Right lobe of liver (tissue), 6 donors: ENCODE data around the gene LAPTM5. TPM values are rescaled to one million over a fixed set of nuclear protein-coding genes. Genes with fewer than 3 reads are reported as not detected.

Experiments used
- ATAC-seq, 4 donors: fragments of 200-7000 bp; cut with Tn5 transposase; one replicate each; pipeline ENCODE4 v1.9.1; 2020; ENCODE audit warnings: mild to moderate bottlenecking in 4 of 4, moderate library complexity in 4 of 4
- DNase-seq, 3 donors: peaks; one replicate each; pipeline ENCODE4 v3.0.0-alpha.2; 2020
- H3K27ac ChIP-seq, 3 donors: fragments of 200-600 bp; one replicate each; pipeline ENCODE4 v1.8.0; 2022
- H3K27me3 ChIP-seq, 2 donors: fragments of 200-600 bp; one replicate each; pipeline ENCODE4 v1.8.0; 2022
- H3K36me3 ChIP-seq, 4 donors: fragments of 200-600 bp; sonication (generic) in 1 of 4; one replicate each; pipeline versions ENCODE4 v1.5.1 to v1.8.0; 2017 to 2022; ENCODE audit warnings: control low read depth in 1 of 4
- H3K4me1 ChIP-seq, 4 donors: fragments of 200-600 bp; sonication (generic) in 1 of 4; one replicate each; pipeline versions ENCODE4 v1.5.1 to v1.8.0; 2017 to 2022; ENCODE audit warnings: control low read depth in 1 of 4
- H3K4me3 ChIP-seq, 3 donors: fragments of 200-600 bp; one replicate each; pipeline ENCODE4 v1.8.0; 2022
- H3K9me3 ChIP-seq, 4 donors: fragments of 200-600 bp; sonication (generic) in 1 of 4; one replicate each; pipeline versions ENCODE4 v1.5.1 to v1.8.0; 2017 to 2022; ENCODE audit warnings: control low read depth in 1 of 4
- POLR2A ChIP-seq: fragments of 450-650 bp; IDR thresholded peaks from one replicate; pipeline ENCODE4 v1.6.1; 2017; ENCODE audit warnings: antibody characterized with exemption, mild to moderate bottlenecking
- WGBS: methylation state at CpG from one replicate; pipeline ENCODE4 v1.1.6; 2018; ENCODE audit warnings: low coverage, low lambda C conversion rate; ENCODE audit not compliant: insufficient coverage; ENCODE audit errors: missing lambda C conversion rate; 5-methylcytosine and 5-hydroxymethylcytosine counted together
- intact Hi-C, 2 donors: fragments of 100-400 bp; cut with DNase I; formaldehyde crosslinking; loops; one replicate each; pipeline versions ENCODE4 v1.11.2 to v1.14.1; 2022
- total RNA-seq, 6 experiments: library from RNA; depleted of rRNA in 2 of 6; stranded (reverse); fragments of >200 nt in 2 of 6; fragmentation: NEBNext Ultra II Directional in 3 of 6; extraction: Animal tissue kit (Norgen Biotek cat#: 25700) in 3 of 6; gene quantifications; one replicate each; pipeline versions ENCODE4 v1.1.0 to v1.2.4, GENCODE V29; 2016 to 2023
- TF ChIP-seq, protein P1 (sequence below), 4 donors: fragments of 200-600 bp in 3 of 4; fragments of 450-650 bp in 1 of 4; IDR thresholded peaks; one replicate each; pipeline versions ENCODE4 v1.5.1 to v1.8.0; 2016 to 2022; ENCODE audit warnings: antibody characterized with exemption in 4 of 4, mild to moderate bottlenecking in 2 of 4
- donor health status: DM: no; HTN: yes; CAD: no.
- donor health status: DM: no; HTN: no; CAD: no.
- donor health status: DM: no; HTN: no; CAD: no.
- donor health status: DM: no; HTN: yes; CAD: no.
- donor health status: DM: no; HTN: yes; CAD: no.

LAPTM5 gene
- total RNA-seq, 6 experiments from 2014 or later: 21.2 to 81.0 (median 29.8) TPM

DNA sequence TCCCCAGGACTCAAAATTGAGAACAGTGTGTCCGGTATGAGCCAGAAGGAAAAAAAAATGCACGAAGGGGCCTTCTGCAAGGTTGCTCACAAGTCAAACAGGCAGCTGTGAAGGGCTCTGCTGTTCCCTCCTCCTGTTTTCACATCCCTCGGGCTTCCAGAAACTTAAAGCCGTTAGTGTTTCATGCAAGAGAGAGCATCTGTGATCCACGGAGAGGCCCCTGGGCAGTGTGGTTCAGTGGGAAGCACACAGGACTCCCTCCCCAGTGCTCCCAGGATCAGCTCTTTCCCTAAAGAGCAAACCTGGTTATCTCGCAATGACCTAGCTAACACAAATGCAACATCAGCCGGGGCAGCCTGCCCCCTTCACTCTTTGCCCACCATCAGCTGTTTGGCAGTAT lies 31.3 kb downstream of the LAPTM5 start:
- peaks cover 0 to 2% (median 0%) of the 10 kb centered on the region in 4 donors for H3K36me3 ChIP-seq
- TF ChIP-seq, protein P1, sequence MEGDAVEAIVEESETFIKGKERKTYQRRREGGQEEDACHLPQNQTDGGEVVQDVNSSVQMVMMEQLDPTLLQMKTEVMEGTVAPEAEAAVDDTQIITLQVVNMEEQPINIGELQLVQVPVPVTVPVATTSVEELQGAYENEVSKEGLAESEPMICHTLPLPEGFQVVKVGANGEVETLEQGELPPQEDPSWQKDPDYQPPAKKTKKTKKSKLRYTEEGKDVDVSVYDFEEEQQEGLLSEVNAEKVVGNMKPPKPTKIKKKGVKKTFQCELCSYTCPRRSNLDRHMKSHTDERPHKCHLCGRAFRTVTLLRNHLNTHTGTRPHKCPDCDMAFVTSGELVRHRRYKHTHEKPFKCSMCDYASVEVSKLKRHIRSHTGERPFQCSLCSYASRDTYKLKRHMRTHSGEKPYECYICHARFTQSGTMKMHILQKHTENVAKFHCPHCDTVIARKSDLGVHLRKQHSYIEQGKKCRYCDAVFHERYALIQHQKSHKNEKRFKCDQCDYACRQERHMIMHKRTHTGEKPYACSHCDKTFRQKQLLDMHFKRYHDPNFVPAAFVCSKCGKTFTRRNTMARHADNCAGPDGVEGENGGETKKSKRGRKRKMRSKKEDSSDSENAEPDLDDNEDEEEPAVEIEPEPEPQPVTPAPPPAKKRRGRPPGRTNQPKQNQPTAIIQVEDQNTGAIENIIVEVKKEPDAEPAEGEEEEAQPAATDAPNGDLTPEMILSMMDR (IDR thresholded peaks at IDR 0.05): no peak
- no peak for TF ChIP-seq POLR2A
- H3K4me3 ChIP-seq: no peak overlapping the region
- H3K4me1 ChIP-seq: no peaks in the 10 kb centered on the region
- ATAC-seq (no peak), DNase-seq (no peak)
- H3K9me3 ChIP-seq: no peaks in the 10 kb centered on the region
- H3K27ac ChIP-seq: no peak overlapping the region
- no peaks in the 10 kb centered on the region for H3K27me3 ChIP-seq
- WGBS: 77% methylated on average over 7 of the region's 7 CpGs
- intact Hi-C loops: loop anchor here in 1 of 2 donors (10.0 kb wide), 1 partner anchor 189 kb away; no protein-coding TSS in a partner anchor

- H3K36me3 ChIP-seq: peaks cover 0 to 2% (median 0%) of the 10 kb centered on the region in 4 donors
Observed at GRCh38 chr1:30725450-30726095, 32.0 kb downstream of the LAPTM5 start.

GRCh38 chr1:30724655-30725421 lies 32.7 kb downstream of the LAPTM5 start:
- intact Hi-C loops: loop anchor here (5.0 to 10.0 kb wide), 2 partner anchors 52 to 190 kb away; no protein-coding TSS in a partner anchor
- no peak overlapping the region for H3K27ac ChIP-seq
- WGBS: 84% methylated on average over 3 of the region's 5 CpGs
- no peaks in the 10 kb centered on the region for H3K4me1 ChIP-seq
- TF ChIP-seq, protein P1 (IDR thresholded peaks at IDR 0.05): no peak
- TF ChIP-seq POLR2A: no peak
- no peak overlapping the region for H3K4me3 ChIP-seq
- DNase-seq (no peak), ATAC-seq (no peak)
- no peaks in the 10 kb centered on the region for H3K27me3 ChIP-seq
- no peaks in the 10 kb centered on the region for H3K9me3 ChIP-seq
- peaks cover 0 to 2% (median 0%) of the 10 kb centered on the region in 4 donors for H3K36me3 ChIP-seq

More at GRCh38 chr1:30725450-30726095, 32.0 kb downstream of the LAPTM5 start:
- intact Hi-C loops: loop anchor here in 1 of 2 donors (10.0 kb wide), 1 partner anchor 189 kb away; no protein-coding TSS in a partner anchor
- TF ChIP-seq, protein P1 (IDR thresholded peaks at IDR 0.05): no peak
- no peak for TF ChIP-seq POLR2A
- Histone ChIP-seq H3K9me3 (no peaks in the 10 kb centered on the region), H3K27ac (no peak overlapping the region), H3K4me3 (no peak overlapping the region), H3K27me3 (no peaks in the 10 kb centered on the region), H3K4me1 (no peaks in the 10 kb centered on the region)
- no peak for ATAC-seq
- 81% methylated on average over 13 of the region's 17 CpGs for WGBS
- no peak for DNase-seq

DNA sequence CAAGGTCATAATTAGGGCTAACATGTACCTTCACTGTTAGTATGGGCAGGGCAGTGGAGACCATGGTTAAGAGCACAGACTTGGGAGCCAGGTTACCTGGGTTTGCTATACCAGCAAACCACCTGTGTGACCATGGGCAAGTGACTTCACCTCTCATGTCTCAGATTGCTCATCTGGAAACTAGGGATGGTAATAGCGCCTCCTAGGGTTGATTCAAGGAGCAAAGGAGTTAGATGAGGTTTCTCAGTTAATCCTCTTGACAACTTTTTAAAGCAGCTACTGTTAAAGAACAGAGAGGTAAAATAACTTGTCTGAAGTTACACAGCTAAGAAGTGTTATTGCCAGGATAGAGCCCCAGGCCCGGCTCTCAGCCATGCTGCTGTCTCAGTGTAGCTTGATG lies 33.4 kb downstream of the LAPTM5 start:
- Histone ChIP-seq H3K27ac (no peak overlapping the region), H3K27me3 (no peaks in the 10 kb centered on the region), H3K4me1 (peaks cover 0 to 4% (median 0%) of the 10 kb centered on the region in 4 donors), H3K9me3 (no peaks in the 10 kb centered on the region), H3K36me3 (peaks cover 0 to 2% (median 0%) of the 10 kb centered on the region in 4 donors), H3K4me3 (no peak overlapping the region)
- TF ChIP-seq, protein P1 (IDR thresholded peaks at IDR 0.05): no peak
- TF ChIP-seq POLR2A: no peak
- intact Hi-C loops: loop anchor here (5.0 to 10.0 kb wide), 2 partner anchors 53 to 191 kb away; no protein-coding TSS in a partner anchor
- WGBS: no CpG with 5 or more reads among the region's 2 CpGs
- ATAC-seq (no peak), DNase-seq (no peak)
